ENCODE data around the gene PRR33.

PRR33 gene

GRCh38 chr11:1916132-1916985 is 24.7 kb upstream of the PRR33 start:
- no peak for DNase-seq

- DNase-seq = no peak
These were observed 24.1 kb upstream of the PRR33 start for GRCh38 chr11:1915795-1916131.

DNA sequence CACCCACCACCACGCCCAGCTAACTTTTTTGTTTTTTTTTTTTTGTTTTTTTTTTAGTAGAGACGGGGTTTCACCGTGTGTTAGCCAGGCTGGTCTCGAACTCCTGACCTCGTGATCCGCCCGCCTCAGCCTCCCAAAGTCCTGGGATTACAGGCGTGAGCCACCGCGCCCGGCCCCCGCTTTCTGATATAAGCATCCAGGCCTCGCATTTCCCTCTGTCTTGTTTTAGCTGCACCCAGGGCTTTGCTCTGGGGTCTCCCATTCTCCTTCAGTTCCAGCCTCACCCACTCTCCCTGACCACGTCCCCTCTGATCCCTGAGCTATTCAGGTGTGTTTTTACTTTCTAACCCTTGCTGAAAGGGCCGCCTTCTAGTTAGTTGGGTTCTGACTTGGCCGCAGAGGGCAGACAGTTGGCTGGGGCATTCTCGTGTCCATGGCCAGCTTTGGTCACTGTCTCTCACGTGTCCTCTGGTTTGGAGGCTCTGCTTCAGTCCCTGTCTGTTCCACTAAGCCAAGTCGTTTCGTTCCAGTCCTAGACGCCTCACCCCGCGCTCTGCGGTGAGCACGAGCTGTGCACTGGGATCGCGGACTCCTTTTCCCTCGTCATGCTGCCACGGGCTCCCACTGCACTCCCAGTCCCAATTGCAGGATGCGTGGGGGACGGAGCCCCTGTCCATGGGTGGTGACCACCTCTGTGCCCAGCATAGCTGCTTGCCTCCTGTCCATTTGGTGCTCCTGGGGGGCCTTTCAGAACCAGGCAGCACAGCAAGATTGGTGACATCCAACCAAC is 21.8 kb upstream of the PRR33 start:
- no peak for DNase-seq

DNA sequence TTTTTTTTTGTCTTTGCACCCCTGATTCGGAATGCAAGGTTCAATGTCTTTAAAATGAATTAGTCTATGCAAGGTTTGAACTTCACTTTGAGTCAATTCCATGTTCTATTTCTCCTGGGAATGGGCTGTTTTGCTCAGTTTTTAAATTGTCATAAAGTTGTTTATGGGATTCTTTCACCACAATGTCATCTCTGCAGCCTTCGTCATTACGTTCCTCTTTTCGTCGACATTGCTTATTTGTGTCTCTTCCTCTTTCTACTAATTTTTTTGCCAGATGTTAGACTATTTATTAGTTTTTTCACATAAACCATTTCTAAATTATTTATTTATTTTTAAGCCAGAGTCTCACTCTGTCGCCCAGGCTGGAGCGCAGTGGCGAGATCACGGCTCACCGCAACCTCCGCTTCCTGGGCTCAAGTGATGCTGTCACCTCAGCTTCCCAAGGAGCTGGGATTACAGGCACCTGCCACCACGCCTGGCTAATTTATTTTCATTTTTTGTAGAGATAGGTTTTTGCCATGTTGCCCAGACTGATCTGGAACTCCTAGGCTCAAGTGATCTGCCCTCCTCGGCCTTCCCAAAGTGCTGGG is 20.7 kb upstream of the PRR33 start:
- no peak for DNase-seq

GRCh38 chr11:1909524-1909923 is 17.8 kb upstream of the PRR33 start:
- no peak for DNase-seq

GRCh38 chr11:1908618-1909017 is 16.9 kb upstream of the PRR33 start:
- no peak for DNase-seq

- no peak for DNase-seq
These were observed 15.1 kb upstream of the PRR33 start for GRCh38 chr11:1906611-1907423.

- no peak for DNase-seq
These were observed 14.5 kb upstream of the PRR33 start for GRCh38 chr11:1906181-1906580.

DNA sequence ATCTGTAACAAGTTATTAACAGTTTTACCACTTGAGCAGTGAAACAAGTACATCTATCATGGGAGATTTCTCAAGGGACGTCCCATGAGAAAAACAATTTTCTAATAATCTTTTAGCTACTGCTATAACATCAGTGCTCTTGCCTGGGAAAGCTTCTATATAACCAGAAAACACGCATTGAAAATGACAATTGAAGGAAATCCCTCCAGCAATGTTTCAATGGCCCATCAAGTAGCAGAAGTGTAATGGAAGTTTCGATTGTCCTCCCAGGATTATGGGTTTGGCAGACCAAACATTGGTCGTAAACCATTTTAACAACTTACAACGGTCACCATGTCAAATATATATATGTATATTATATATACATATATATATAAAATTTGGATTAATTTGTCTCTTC is 8.0 kb upstream of the PRR33 start:
- no peak for DNase-seq

DNA sequence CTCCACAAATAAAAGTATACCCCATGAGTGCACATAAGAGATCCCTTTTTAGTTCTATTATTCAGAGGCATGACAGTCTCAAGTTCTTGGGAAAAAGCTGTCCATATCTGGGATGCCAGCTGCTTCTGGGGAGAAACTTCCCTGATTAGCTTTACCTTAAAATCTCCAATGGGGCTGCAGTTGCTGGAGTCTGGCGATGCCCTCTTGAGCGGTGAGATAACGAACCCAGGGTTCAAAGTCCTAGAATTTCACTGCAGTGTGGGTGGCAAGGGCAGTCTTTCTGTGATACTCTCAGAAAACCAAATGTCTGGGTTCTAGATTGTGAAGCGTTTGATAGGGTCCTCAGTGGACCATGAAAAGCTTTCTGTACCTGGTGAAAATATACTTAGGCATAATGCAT is 7.4 kb upstream of the PRR33 start:
- DNase-seq = no peak

DNA sequence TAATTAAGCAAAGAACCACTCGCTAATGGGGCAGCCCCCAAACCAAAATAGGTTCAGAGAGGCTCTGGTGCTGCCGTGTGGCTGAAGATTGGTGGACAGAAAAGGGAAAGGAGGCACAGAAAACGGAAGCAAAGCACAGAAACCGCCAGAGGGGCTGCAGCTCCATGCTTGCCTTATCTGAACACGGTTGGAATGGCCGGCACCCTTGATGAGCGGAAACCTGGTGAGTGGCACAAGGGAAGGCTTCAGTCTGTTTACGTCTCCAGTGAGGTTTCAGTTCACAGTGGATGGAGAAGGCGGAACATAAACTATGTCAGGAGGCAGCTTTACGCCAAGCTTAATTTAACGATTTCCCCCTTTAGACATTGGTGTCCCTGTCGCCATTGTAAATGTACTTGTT is 5.2 kb upstream of the PRR33 start:
- DNase-seq = no peak

GRCh38 chr11:1896468-1896867 is 4.8 kb upstream of the PRR33 start:
- no peak for DNase-seq

GRCh38 chr11:1894759-1895158 is 3.1 kb upstream of the PRR33 start:
- no peak for DNase-seq

DNA sequence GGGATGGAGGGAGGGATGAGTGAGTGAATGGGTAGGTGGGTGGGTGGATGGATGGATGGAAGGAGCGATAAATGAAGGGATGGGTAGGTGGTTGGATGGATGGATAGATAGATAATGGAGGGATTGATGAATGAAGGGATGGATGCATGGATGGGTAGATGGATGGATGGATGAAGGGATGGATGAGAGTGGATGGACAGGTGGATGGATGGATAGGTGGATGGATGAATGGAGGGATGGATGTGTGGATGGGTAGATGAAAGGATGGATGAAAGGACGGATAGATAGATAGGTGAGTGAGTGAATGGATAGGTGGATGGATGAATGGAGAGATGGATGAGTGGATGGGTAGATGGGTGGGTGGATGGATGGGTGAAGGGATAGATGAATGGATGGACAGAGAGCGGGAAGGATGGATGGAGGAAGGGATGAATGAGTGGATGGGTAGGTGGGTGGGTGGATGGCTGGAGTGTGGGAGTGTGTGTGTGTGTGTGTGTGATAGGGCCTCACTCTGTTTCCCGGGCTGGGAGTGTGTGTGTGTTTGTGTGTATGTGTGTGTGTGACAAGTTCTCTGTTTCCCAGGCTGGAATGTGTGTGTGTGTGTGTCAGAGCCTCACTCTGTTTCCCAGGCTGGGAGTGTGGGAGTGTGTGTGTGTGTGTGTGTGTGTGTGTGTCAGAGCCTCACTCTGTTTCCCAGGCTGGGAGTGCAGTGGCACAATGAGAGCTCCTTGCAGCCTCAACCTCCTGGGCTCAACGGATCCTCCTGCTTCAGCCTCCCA is 2.1 kb upstream of the PRR33 start:
- no peak for DNase-seq

- no peak for DNase-seq
These were observed 863 bp upstream of the PRR33 start for GRCh38 chr11:1892558-1892957.

DNA sequence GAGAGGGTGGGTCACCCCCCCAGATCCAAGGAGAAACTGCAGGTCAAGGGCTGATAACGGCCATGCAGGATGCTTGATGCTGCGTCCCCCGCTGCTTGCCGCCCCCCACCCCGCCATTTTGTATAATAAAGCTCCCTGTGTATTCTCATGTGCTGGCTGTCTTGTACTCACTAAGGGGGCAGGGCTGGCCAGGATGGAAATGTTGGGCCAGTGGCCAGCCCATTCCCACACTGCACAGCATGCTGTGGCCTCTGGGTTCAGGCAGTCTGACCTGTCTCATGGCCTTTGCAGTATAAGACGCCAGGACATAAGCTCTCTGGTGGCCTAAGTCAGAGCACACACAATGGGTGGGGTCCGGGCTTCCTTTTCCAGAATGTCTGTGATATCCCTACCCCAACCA is 421 bp upstream of the PRR33 start:
- no peak for DNase-seq

DNA sequence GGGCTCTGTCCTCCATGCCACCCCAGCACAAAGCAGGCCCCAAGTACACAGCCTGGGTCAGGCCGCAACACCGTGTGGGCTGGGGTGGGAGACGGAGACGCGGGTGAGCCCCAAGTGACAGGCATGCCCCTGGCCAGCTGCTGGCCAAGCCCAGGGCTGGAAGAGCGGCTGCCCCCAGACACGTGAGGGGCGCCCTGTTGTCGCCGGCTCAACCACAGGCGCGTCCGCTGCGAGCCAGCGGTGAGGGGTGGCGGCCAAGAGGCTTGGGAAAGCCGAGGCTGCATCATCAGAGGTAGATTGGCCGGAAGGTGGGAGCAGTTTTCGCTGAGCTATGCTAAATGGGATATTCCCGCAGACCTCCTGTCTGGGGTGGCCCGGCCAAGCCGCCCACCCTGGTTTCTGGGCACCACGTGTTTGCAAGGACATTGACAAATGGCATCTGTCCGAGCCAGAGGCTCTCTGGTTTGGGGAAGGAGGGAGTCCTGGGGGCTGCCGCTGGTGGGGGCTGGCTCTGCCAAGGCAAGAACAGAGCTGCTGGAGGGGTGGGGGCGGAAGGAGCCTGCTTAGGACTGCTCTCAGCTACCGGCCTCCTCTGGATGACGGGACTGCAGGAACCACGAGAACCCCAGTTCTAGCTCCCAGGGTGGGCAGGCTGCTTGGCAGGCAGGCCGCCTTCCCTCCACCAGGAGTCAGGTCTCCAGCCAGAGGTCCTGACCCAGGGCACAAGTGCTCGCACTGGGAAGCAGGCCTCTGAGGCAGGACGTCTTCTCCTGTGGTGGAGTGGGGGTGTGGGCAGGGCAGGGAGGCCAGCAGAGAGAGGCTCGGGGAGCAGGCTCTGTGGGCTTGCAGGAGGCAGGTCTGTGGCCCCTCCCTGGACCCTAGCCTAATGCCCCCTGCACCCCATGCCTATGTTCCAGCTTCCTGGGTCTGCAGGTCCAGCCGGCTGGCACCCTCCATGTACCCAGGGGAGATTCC is 552 bp downstream of the PRR33 start:
- no peak for DNase-seq

GRCh38 chr11:1889941-1890855 is 1.5 kb downstream of the PRR33 start:
- no peak for DNase-seq

DNA sequence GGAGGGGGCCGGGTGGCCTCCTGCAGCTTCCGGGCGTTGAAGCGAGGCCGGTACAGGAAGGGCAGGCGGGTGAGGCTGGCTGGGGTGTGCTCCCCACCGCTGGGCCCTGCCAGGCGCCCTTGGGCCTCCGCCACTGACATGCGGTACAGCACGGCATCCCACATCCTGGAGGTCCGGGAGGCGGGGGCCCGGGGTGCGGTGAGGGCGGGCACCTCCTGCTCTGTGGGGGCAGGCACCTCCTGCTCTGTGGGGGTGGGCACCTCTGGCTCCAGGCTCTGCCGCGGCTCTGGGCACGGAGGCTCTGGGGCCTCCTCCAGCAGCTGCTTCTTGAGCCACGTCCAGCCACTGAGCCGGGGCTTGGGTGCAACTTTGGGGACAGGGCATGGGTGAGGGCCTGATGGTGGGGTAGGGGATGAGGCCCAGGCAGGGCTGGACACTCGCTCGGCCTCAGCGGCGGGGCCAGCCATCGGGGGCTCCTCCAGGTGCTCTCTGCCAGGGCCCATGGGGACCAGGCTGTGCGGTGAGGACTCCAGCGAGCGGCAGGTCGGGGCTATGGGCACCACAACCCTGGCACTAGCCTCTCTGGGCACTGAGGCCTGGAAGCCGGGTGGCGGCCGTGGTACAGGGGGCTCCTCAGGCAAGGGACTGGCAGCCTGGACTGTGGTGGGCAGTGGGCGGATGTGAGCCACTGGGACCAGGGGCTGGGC is 2.3 kb downstream of the PRR33 start:
- DNase-seq = peak; percentile 80

Data from activated effector memory CD4-positive, alpha-beta T cell treated with Interleukin-2 at 50 U/mL for 16 hours (primary cell).